EH (cell line): ENCODE data around the gene EIF2S2.
"Not testable (repeated sequence)": the region's sequence is repeated elsewhere in the genome, so short reads cannot be mapped to it uniquely, and the experiment has no call there.

Experiments used
- DNase-seq: peaks from one replicate; pipeline ENCODE4 v3.0.0-alpha.2; 2015; ENCODE audit warnings: low read depth

EIF2S2 gene

GRCh38 chr20:34111702-34112599 lies at the start of gene EIF2S2:
Gene EIF2S2 (minus strand): TSS chr20:34112243. CDS start chr20:34112110, 133 bp downstream.
- DNase-seq = peak; percentile 98

DNA sequence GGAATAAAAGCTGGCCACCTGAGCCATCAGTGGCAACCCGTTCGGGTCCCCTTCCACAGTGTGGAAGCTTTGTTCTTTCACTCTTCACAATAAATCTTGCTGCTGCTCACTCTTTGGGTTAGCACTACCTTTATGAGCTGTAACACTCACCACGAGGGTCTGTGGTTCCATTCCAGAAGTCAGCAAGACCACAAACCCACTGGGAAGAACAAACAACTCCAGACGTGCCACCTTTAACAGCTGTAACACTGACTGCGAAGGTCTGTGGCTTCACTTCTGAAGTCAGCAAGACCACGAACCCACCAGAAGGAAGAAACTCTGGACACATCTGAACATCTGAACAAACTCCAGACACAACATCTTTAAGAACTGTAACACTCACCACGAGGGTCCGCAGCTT lies 45.7 kb upstream of the EIF2S2 start:
- DNase-seq = not testable (repeated sequence)

DNA sequence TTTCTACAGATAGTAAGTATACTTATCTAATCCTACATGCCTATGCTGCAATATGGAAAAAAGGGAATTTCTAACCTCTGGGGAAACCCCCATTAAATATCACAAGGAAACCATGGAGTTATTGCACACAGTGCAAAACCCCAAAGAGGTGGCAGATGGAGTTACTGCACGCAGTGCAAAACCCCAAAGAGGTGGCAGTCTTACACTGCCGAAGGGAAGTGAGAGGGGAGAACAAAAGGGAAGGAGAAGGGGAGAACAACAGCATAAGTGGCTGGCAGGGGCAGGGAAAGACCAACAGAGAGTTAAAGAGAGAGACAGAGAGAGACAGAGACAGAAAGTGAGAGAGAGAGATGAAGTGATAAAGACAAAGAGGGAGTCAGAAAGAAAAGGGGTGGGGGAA lies 43.8 kb upstream of the EIF2S2 start:
- no peak for DNase-seq

GRCh38 chr20:34153169-34153568 lies 41.1 kb upstream of the EIF2S2 start:
- DNase-seq = not testable (repeated sequence)

GRCh38 chr20:34152073-34152472 lies 40.0 kb upstream of the EIF2S2 start:
- DNase-seq = not testable (repeated sequence)

DNA sequence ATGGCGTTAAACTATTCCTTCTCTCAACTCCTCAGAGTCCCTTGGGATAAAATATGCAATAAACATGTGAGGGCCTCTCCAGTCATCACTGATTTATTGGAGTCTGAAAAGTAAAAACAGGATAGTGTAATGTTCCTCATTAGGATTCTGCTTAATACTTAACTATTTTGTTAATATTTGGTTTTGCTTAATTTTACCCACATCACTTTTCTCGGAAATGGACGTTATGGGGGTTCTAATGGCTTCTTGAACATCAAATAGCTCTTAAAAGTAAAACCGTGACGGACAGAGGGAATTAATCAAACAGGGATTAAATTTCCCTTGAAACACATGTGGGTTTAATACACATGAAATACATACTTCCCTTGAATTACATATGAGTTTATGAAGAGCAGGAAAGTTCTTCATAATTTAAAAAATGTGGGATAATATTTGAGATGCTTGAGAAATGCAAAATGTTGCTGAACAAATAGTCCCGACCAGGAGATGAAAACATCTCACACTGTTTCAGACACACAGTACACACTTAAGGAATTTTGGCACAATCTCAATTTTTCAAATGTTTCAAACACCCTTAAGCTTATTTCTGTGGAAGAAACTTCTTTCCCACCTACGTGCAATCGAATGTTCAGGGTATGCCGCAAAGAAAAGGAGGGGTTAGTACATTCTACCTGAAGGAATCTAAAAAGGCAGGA lies 38.4 kb upstream of the EIF2S2 start:
- no peak for DNase-seq

DNA sequence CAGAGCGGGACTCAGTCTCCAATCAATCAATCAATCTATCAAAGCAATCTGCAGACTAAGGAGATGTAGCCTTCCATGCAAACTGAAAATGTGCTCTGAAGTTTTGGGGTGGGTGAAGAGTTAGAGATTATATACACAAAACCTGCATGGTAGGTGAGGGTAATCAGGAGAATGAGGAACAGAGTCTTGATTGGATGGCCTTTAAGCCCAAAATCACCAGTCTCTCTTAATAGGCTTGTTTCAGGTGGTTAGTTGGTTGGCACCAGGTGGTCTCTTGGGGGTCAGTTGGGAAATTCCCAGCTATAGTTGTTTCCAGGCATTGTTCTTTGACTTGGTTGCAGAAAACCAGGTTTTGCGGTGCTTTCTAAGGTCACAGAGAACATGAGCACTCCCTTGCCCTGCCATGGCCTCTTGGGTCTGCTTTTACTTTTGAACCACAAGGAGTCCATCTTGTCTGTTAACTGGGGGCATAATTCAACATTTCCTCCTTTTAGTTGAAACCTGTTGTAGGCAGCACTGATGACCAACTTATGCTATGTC lies 33.3 kb upstream of the EIF2S2 start:
- no peak for DNase-seq

GRCh38 chr20:34143951-34144350 lies 31.9 kb upstream of the EIF2S2 start:
- DNase-seq = peak; percentile 34

- no peak for DNase-seq
These were observed 30.1 kb upstream of the EIF2S2 start for GRCh38 chr20:34142121-34142520.

DNA sequence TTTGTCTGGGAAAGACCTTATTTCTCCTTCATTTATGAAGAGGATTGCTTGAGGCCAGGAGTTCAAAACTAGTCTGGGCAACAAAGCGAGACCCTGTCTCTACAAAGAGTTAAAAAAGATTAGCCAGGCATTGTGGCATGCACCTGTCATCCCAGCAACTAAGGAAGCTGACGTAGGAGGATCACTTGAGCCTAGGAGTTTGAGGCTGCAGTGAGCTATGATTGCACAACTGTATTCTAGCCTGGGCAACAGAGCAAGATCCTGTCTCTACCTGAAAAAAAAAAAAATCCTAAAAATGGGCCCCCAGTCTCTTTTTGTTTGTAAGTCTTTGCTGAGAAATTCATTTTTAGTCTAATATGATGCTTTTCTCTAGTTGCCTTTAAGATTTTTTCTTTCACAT lies 29.2 kb upstream of the EIF2S2 start:
- no peak for DNase-seq

DNA sequence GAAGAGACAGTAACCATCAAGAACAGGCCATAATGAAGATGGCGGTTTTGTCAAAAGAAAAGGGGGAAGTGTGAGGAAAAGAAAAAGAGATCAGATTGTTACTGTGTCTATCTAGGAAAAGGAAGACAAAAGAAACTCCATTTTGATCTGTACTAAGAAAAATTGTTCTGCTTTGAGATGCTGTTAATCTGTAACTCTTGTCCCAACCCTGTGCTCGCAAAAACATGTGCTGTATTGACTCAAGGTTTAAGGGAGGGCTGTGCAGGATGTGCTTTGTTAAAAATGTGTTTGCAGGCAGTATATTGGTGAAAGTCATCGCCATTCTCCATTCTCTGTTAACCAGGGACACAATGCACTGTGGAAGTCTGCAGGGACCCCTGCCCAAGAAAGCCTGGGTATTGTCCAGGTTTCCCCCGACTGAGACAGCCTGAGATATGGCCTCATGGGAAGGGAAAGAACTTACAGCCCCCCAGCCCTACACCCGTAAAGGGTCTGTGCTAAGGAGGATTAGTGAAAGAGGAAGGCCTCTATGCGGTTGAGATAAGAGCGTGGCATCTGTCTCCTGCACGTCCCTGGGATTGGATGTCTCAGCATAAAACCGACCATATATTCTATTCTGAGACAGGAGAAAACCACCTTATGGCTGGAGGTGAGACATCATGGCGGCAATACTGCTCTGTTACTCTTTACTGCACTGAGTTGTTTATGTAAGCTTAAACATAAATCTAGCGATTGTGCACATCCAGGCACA lies 23.7 kb upstream of the EIF2S2 start:
- DNase-seq = not testable (repeated sequence)

DNA sequence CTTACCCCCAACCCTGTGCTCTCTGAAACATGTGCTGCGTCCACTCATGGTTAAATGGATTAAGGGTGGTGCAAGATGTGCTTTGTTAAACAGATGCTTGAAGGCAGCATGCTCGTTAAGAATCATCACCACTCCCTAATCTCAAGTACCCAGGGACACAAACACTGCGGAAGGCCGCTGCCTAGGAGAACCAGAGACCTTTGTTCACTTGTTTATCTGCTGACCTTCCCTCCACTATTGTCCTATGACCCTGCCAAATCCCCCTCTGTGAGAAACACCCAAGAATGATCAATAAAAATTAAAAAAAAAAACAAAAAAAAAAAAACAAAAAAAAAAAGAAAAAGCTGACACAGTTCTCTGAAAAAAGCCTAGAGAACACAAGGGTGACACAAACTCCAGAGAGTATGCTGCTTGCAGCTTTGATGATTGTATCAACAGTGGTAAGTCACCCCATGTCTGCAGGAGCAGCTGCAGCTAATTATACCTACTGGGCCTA lies 21.4 kb upstream of the EIF2S2 start:
- DNase-seq = not testable (repeated sequence)

- DNase-seq = not testable (repeated sequence)
These were observed 20.9 kb upstream of the EIF2S2 start for GRCh38 chr20:34132943-34133342.

DNA sequence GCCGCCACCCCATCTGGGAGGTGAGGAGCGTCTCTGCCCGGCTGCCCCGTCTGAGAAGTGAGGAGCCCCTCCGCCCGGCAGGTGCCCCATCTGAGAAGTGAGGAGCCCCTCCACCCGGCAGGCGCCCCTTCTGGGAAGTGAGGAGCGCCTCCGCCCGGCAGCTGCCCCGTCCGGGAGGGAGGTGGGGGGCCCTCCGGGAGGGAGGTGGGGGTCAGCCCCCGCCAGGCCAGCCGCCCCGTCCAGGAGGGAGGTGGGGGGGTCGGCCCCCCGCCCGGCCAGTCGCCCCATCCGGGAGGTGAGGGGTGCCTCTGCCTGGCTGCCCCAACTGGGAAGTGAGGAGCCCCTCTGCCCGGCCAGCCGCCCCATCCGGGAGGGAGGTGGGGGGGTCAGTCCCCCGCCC lies 20.4 kb upstream of the EIF2S2 start:
- not testable (repeated sequence) for DNase-seq

DNA sequence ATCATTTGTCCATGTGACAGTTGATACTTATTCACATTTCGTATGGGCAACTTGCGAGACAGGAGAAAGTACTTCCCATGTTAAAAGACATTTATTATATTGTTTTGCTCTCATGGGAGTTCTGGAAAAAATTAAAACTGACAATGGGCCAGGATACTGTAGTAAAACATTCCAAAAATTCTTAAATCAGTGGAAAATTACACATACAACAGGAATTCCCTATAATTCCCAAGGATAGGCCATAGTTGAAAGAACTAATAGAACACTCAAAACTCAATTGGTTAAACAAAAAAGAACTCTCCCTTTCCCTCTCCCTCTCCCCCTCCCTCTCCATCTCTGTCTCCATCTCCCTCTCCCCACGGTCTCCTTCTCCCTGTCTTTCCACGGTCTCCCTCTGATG lies 19.4 kb upstream of the EIF2S2 start:
- DNase-seq = peak; percentile 60

GRCh38 chr20:34129518-34130162 lies 17.6 kb upstream of the EIF2S2 start:
- peak; percentile 75 for DNase-seq

DNA sequence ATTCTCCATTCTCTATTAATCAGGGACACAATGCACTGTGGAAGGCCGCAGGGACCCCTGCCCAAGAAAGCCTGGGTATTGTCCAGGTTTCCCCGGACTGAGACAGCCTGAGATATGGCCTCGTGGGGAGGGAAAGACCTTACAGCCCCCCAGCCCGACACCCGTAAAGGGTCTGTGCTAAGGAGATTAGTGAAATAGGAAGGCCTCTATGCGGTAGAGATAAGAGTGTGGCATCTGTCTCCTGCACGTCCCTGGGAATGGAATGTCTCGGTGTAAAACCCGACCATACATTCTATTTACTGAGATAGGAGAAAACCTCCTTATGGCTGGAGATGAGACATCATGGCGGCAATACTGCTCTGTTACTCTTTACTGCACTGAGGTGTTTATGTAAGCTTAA lies 15.7 kb upstream of the EIF2S2 start:
- DNase-seq = no peak

DNA sequence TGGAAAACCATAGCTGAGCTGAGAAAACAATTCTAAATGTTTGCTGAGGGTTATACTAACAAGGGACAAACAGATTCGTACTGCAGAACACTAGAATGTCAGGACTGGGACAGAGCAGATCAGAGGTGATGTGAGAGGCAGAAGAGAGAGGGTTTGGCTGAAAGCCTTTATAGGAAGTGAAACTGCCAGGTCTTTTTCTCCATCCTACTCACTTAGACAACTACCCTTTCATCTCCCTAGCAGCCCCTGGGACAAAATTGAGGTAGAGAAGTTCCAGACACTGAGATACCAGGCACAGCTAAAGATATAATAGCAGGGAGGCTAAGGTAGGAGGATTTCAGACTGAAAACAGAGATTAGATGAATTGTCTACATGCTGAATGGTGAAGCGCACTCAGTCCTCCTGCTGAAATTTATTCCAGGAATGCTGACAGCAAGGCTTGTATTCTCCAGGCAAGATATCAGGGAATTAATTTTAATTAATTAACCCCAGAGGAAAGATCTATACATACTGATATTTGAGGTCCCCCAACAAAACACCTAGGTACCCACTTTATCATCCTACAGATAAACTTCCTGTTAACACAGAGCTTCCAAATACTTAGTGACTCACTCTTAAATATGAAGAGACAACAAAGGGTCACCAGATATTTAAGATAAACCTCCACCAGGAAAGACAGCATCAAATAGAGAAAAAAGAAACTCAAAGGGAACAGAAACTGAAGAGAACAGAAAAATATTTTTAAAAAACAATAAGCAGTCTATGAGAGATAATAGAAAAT lies 12.6 kb upstream of the EIF2S2 start:
- DNase-seq = no peak

DNA sequence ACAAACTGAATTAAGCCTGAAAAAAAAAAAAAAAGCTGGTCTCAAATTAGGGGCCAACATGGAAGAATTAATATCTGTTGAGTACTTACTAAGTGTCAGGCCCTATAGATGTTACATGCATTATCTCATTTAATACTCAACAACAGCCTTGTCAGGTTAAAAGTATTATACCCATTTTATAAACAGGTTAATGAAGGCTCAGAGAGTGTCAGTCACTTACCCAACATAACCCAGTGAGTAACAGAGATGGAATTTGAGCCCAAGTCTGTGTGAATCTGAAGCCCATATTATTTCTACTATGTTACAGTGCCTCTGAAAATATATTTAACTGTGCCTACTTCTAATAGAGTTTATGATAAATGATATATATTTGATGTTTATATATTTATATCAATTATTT lies 11.3 kb upstream of the EIF2S2 start:
- DNase-seq = no peak

- DNase-seq = no peak
These were observed 10.4 kb upstream of the EIF2S2 start for GRCh38 chr20:34122274-34122980.
